Measurements from ENCODE around the gene LHFPL6.

- TF ChIP-seq POLR2A (IDR thresholded peaks at IDR 0.05) = no peak
- no peak for TF ChIP-seq CTCF (IDR thresholded peaks at IDR 0.05)
Observed at GRCh38 chr13:39297664-39298171, 305.3 kb downstream of the LHFPL6 start.
